ENCODE data around the gene FSTL4.

DNA sequence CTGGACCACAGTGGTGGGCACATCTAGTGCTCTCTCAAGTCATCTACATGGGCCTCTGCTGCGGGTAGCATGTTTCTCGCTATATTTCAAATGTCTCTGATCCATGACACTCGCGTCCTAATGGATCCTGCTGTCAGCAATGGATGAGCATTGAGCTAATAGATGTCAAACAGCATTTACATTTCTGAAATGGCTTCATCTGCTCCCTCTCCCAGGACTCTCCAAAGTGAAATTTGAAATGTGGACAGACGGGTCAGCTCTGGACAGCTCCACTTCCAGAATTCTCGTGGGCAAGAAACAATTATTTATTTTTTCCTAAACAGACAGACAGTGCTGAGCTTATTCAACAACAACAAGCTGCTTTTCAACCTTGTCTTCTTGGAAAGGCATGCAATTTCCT is 58.1 kb downstream of the FSTL4 start:
- TF ChIP-seq, protein P1, sequence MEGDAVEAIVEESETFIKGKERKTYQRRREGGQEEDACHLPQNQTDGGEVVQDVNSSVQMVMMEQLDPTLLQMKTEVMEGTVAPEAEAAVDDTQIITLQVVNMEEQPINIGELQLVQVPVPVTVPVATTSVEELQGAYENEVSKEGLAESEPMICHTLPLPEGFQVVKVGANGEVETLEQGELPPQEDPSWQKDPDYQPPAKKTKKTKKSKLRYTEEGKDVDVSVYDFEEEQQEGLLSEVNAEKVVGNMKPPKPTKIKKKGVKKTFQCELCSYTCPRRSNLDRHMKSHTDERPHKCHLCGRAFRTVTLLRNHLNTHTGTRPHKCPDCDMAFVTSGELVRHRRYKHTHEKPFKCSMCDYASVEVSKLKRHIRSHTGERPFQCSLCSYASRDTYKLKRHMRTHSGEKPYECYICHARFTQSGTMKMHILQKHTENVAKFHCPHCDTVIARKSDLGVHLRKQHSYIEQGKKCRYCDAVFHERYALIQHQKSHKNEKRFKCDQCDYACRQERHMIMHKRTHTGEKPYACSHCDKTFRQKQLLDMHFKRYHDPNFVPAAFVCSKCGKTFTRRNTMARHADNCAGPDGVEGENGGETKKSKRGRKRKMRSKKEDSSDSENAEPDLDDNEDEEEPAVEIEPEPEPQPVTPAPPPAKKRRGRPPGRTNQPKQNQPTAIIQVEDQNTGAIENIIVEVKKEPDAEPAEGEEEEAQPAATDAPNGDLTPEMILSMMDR (conservative IDR thresholded peaks at IDR 0.05), result no peak
- no peak for TF ChIP-seq EZH2 (IDR thresholded peaks at IDR 0.05; ENCODE audit: low read depth)
